Measurements from ENCODE around the gene NPR2.

GRCh38 chr9:35814841-35815543 is 23.6 kb downstream of the NPR2 start, which contains the start of gene HINT2:
- TF ChIP-seq, protein P1, sequence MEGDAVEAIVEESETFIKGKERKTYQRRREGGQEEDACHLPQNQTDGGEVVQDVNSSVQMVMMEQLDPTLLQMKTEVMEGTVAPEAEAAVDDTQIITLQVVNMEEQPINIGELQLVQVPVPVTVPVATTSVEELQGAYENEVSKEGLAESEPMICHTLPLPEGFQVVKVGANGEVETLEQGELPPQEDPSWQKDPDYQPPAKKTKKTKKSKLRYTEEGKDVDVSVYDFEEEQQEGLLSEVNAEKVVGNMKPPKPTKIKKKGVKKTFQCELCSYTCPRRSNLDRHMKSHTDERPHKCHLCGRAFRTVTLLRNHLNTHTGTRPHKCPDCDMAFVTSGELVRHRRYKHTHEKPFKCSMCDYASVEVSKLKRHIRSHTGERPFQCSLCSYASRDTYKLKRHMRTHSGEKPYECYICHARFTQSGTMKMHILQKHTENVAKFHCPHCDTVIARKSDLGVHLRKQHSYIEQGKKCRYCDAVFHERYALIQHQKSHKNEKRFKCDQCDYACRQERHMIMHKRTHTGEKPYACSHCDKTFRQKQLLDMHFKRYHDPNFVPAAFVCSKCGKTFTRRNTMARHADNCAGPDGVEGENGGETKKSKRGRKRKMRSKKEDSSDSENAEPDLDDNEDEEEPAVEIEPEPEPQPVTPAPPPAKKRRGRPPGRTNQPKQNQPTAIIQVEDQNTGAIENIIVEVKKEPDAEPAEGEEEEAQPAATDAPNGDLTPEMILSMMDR (IDR thresholded peaks at IDR 0.05): peak in 3 of 5 experiments; percentile 1 to 45 (median 17)
- peak; percentile 63 to 91 for TF ChIP-seq EP300 (IDR thresholded peaks at IDR 0.05)
- TF ChIP-seq POLR2A (IDR thresholded peaks at IDR 0.05): peak; percentile 93 to 94
